Measurements from ENCODE around the gene LCA5.

LCA5 gene

GRCh38 chr6:79513111-79513510 is 24.1 kb downstream of the LCA5 start:
- TF ChIP-seq TARDBP (IDR thresholded peaks at IDR 0.05) = no peak
- no peak for TF ChIP-seq L3MBTL2 (conservative IDR thresholded peaks at IDR 0.05)
- TF ChIP-seq SP1 (IDR thresholded peaks at IDR 0.05) = no peak
- no peak for TF ChIP-seq ARNT (IDR thresholded peaks at IDR 0.05)
- TF ChIP-seq HDGF (IDR thresholded peaks at IDR 0.05; ENCODE audit: borderline replicate concordance) = no peak
- TF ChIP-seq PKNOX1 (IDR thresholded peaks at IDR 0.05) = no peak
- TF ChIP-seq NFRKB (IDR thresholded peaks at IDR 0.05) = no peak
- TF ChIP-seq BHLHE40 (IDR thresholded peaks at IDR 0.05; ENCODE audit: borderline replicate concordance) = no peak
- TF ChIP-seq LEF1 (IDR thresholded peaks at IDR 0.05; ENCODE audit: borderline replicate concordance) = no peak
- no peak for TF ChIP-seq ZNF384 (IDR thresholded peaks at IDR 0.05)
- TF ChIP-seq FOXM1 (IDR thresholded peaks at IDR 0.05; ENCODE audit: borderline replicate concordance) = no peak
- TF ChIP-seq SUZ12 (IDR thresholded peaks at IDR 0.05) = no peak
- no peak for TF ChIP-seq CTBP1 (IDR thresholded peaks at IDR 0.05; ENCODE audit: borderline replicate concordance)
- TF ChIP-seq FOXA1 (IDR thresholded peaks at IDR 0.05) = no peak
- POLR2A ChIA-PET = interaction anchor here (1.2 kb wide), 1 partner anchor 24 kb away, joined by 3 read pairs; the partner anchor contains the start of gene LCA5
- no peak for DNase-seq (ENCODE audit: extremely low spot score)
- CTCF ChIA-PET = no interaction called here

DNA sequence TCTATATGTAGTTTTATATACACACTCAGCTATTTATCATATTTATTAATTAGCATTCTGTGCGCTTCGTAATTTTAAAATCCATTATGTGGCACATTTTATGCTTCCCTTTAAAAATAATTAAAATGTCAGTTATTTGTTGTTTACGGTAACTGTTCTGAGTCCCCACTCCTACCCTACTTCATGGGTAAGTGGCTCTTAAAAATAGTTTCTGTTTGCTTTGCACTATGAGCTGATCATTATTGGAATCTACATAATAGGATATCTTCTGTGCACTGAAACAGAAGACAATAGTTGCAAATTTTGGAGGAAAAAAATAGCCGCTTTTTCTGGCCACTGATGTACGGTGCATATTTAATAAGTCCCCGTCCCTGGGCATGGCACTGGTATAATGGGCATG is 25.2 kb downstream of the LCA5 start:
- ChIA-PET CTCF (no interaction called here), POLR2A (no interaction called here)
- TF ChIP-seq PKNOX1 (IDR thresholded peaks at IDR 0.05) (no peak), NFRKB (IDR thresholded peaks at IDR 0.05) (no peak), SP1 (IDR thresholded peaks at IDR 0.05) (no peak), BHLHE40 (IDR thresholded peaks at IDR 0.05; ENCODE audit: borderline replicate concordance) (no peak), FOXK2 (IDR thresholded peaks at IDR 0.05) (no peak), ARNT (IDR thresholded peaks at IDR 0.05) (no peak), FOXA1 (IDR thresholded peaks at IDR 0.05) (no peak), ELF4 (IDR thresholded peaks at IDR 0.05) (no peak)
- DNase-seq (ENCODE audit: extremely low spot score) = no peak

DNA sequence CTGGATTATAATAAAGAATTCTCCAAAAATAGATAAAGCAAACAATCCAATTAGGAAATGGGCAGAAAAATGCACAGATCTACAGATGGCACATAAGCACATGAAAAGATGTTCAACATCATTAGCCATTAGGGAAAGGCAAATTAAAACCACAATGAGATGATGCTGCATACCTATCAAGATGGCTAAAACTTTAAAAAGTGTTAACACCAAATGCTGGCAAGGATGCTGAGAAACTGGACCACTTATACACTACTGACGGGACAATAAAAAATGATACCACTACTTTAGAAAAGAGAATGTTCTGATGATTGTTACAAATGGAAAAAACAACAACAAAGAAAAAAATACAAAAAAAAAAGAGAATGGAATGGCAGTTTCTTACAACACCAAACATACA is 26.5 kb downstream of the LCA5 start:
- CTCF ChIA-PET = no interaction called here
- TF ChIP-seq HDGF (IDR thresholded peaks at IDR 0.05; ENCODE audit: borderline replicate concordance) (no peak), SP1 (IDR thresholded peaks at IDR 0.05) (no peak), LEF1 (IDR thresholded peaks at IDR 0.05; ENCODE audit: borderline replicate concordance) (no peak), SUZ12 (IDR thresholded peaks at IDR 0.05) (no peak), ELF4 (IDR thresholded peaks at IDR 0.05) (no peak), ARNT (IDR thresholded peaks at IDR 0.05) (no peak)
- POLR2A ChIA-PET = no interaction called here
- DNase-seq (ENCODE audit: extremely low spot score) = no peak

DNA sequence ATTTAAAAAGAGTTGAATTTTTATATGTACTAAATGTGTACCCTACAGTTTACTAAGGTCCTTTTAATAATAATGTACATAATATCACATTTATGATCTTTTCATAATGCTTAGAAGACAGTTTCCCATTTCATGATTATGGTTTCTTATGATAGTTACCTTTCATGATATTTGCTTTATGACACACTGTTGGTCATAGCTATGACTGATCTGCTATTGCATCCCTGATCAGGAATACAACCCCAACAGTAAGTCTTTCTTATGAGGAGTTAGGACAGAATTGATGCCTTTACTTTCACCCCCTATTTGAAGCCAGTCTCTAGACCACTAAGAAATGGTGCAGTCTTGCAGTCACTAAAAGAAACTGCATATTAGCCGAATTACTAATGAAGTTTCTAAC is 31.0 kb downstream of the LCA5 start:
- no peak for TF ChIP-seq HDGF (IDR thresholded peaks at IDR 0.05; ENCODE audit: borderline replicate concordance)
- no peak for TF ChIP-seq SP1 (IDR thresholded peaks at IDR 0.05)
- TF ChIP-seq FOXK2 (IDR thresholded peaks at IDR 0.05) = no peak
- no peak for TF ChIP-seq NFRKB (IDR thresholded peaks at IDR 0.05)
- TF ChIP-seq CTBP1 (IDR thresholded peaks at IDR 0.05; ENCODE audit: borderline replicate concordance) = no peak
- TF ChIP-seq LEF1 (IDR thresholded peaks at IDR 0.05; ENCODE audit: borderline replicate concordance) = no peak
- no peak for TF ChIP-seq FOXM1 (IDR thresholded peaks at IDR 0.05; ENCODE audit: borderline replicate concordance)
- TF ChIP-seq BHLHE40 (IDR thresholded peaks at IDR 0.05; ENCODE audit: borderline replicate concordance) = no peak
- TF ChIP-seq SUZ12 (IDR thresholded peaks at IDR 0.05) = no peak
- TF ChIP-seq PKNOX1 (IDR thresholded peaks at IDR 0.05) = no peak
- TF ChIP-seq L3MBTL2 (conservative IDR thresholded peaks at IDR 0.05) = no peak
- no peak for DNase-seq (ENCODE audit: extremely low spot score)
- ChIA-PET CTCF (no interaction called here), POLR2A (no interaction called here)

DNA sequence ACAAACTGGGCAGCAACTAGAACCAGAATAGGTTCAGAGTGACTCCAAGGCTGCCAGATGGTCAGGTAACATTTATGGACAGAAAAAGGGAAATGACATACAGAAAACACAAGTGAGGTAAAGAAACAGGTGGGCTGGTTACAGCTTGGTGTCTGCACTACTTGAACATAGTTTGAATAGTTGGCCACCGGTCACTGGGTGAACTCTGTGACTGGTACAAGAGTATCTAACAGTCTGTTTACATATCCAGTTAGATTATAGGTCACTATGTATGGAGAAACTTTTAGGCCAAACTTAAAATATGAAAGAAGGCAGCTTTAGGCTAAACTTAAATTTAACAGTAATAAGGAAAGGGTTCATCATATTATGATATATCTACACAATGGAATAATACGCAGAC is 32.9 kb downstream of the LCA5 start:
- DNase-seq (ENCODE audit: extremely low spot score) = no peak
- ChIA-PET CTCF (no interaction called here), POLR2A (no interaction called here)
- TF ChIP-seq FOXM1 (IDR thresholded peaks at IDR 0.05; ENCODE audit: borderline replicate concordance) (no peak), PKNOX1 (IDR thresholded peaks at IDR 0.05) (no peak), HDGF (IDR thresholded peaks at IDR 0.05; ENCODE audit: borderline replicate concordance) (no peak), NFRKB (IDR thresholded peaks at IDR 0.05) (no peak), TARDBP (IDR thresholded peaks at IDR 0.05) (no peak), CTBP1 (IDR thresholded peaks at IDR 0.05; ENCODE audit: borderline replicate concordance) (no peak), ZNF384 (IDR thresholded peaks at IDR 0.05) (no peak), ARNT (IDR thresholded peaks at IDR 0.05) (no peak), LEF1 (IDR thresholded peaks at IDR 0.05; ENCODE audit: borderline replicate concordance) (no peak)

DNA sequence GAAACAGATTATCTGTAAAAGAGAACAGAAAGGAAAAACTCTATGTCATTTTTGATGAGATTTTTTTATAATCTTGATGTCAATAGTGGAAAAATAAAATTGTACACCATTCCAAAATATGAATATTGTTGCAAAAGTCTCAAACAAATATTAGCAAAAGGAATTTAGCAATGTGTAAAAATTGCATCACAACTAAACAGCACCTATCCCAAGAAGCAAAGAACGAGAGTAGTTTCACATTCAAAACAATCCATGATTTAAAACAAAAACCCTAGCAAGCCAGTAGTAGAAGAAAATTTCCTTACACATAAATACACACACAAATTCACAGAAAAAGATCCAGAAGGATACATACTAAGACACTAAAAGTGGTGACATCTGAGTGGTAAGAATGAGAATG is 38.4 kb downstream of the LCA5 start:
- TF ChIP-seq FOXK2 (IDR thresholded peaks at IDR 0.05) (no peak), FOXM1 (IDR thresholded peaks at IDR 0.05; ENCODE audit: borderline replicate concordance) (no peak), PKNOX1 (IDR thresholded peaks at IDR 0.05) (no peak), FOXA1 (IDR thresholded peaks at IDR 0.05) (no peak), NFRKB (IDR thresholded peaks at IDR 0.05) (no peak), ARNT (IDR thresholded peaks at IDR 0.05) (no peak), L3MBTL2 (conservative IDR thresholded peaks at IDR 0.05) (no peak), HDGF (IDR thresholded peaks at IDR 0.05; ENCODE audit: borderline replicate concordance) (no peak), ZNF384 (IDR thresholded peaks at IDR 0.05) (no peak), SP1 (IDR thresholded peaks at IDR 0.05) (no peak), LEF1 (IDR thresholded peaks at IDR 0.05; ENCODE audit: borderline replicate concordance) (no peak)
- POLR2A ChIA-PET = no interaction called here
- no peak for DNase-seq (ENCODE audit: extremely low spot score)
- CTCF ChIA-PET = interaction anchor here (0.7 kb wide), 1 partner anchor 811 kb away, joined by 3 read pairs; no protein-coding TSS in a partner anchor
